ENCODE data around the gene PELI2.
A peak's percentile ranks its signal among the peaks of the same experiment; 100 is the strongest.

PELI2 gene

DNA sequence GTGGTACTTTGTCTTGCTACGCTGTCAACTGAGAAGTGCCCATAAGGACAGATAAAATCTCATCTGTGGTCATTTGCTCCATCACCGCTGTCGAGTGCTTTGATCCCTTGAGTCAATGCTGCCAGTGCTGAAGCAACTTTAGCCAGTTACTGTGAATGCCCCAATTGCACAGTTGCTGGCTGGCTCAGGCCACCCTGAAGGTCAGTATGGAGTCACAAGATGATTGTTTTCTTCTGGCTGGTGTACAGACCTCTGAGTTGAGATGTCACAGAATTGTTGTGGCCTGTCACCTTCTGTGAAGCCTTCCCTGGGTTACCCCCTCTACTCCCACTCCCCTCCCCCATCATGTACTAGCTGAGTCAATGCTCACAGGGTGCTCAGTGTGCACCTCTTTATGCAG, 92.9 kb downstream of the PELI2 start:
- no peaks in the 10 kb centered on the region for H3K27me3 ChIP-seq (ENCODE audit: control insufficient read depth in 2 of 2, insufficient read depth in 2 of 2, low read length in 2 of 2)
- H3K9me3 ChIP-seq (ENCODE audit: control insufficient read depth in 2 of 2, low read length in 2 of 2) = no peaks in the 10 kb centered on the region
- H3K9ac ChIP-seq (ENCODE audit: low read depth in 1 of 2, low read length in 2 of 2) = no peak overlapping the region
- peaks cover 9 to 16% of the 10 kb centered on the region in 2 donors for H3K4me1 ChIP-seq (ENCODE audit: control insufficient read depth in 2 of 2, insufficient read depth in 2 of 2, low read length in 2 of 2)
- H3K36me3 ChIP-seq (ENCODE audit: control insufficient read depth in 2 of 2, insufficient read depth in 2 of 2, low read length in 2 of 2) = no peaks in the 10 kb centered on the region
- H3K27ac ChIP-seq (ENCODE audit: low read depth in 2 of 2, low read length in 2 of 2) = no peak overlapping the region
- no peak overlapping the region for H3K4me3 ChIP-seq (ENCODE audit: low read length in 2 of 2)

DNA sequence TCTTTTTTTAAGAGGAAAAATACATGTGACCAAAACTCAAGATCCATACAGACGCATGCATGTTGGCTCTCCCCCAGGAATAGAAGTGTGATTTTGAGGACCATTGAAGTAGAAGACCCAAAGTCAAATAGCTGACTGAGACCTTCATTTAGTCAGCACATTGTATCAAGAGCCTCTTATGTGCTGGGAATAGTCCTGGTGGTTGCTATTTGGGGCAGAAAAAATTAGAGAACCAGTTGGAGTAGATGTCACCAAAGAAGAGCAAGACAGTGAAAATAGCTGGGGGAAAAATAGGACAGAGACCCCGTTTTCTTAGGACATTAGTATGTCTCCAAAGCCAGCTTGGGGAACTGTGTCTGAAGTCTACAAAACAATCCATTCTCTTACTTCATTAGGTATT, 93.6 kb downstream of the PELI2 start:
- Histone ChIP-seq H3K27me3 (ENCODE audit: control insufficient read depth in 2 of 2, insufficient read depth in 2 of 2, low read length in 2 of 2) (no peaks in the 10 kb centered on the region), H3K9ac (ENCODE audit: low read depth in 1 of 2, low read length in 2 of 2) (no peak overlapping the region), H3K27ac (ENCODE audit: low read depth in 2 of 2, low read length in 2 of 2) (no peak overlapping the region), H3K36me3 (ENCODE audit: control insufficient read depth in 2 of 2, insufficient read depth in 2 of 2, low read length in 2 of 2) (no peaks in the 10 kb centered on the region), H3K9me3 (ENCODE audit: control insufficient read depth in 2 of 2, low read length in 2 of 2) (no peaks in the 10 kb centered on the region), H3K4me3 (ENCODE audit: low read length in 2 of 2) (no peak overlapping the region), H3K4me1 (ENCODE audit: control insufficient read depth in 2 of 2, insufficient read depth in 2 of 2, low read length in 2 of 2) (peaks cover 6 to 15% of the 10 kb centered on the region in 2 donors)

DNA sequence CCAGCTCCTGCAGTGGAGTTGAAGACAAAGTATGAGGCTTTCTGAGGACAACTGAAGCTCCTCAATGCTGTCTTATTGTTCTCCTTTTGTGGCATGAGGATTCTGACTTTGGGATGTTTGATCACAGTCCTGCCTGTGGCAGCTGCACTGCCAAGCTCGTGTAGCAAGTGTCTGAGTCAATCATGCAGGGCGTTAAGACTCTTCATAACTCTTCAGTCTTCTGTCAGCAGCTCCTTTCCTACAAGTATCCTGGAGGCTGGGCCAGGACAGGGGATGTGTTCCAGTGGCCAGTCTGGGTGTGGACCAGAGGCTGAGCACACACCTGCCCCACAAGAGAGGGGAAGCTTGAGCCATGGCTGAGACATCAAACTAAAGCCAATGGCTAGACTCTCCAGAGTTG, 94.3 kb downstream of the PELI2 start:
- H3K9ac ChIP-seq (ENCODE audit: low read depth in 1 of 2, low read length in 2 of 2) = no peak overlapping the region
- no peaks in the 10 kb centered on the region for H3K9me3 ChIP-seq (ENCODE audit: control insufficient read depth in 2 of 2, low read length in 2 of 2)
- H3K4me3 ChIP-seq (ENCODE audit: low read length in 2 of 2) = no peak overlapping the region
- no peaks in the 10 kb centered on the region for H3K27me3 ChIP-seq (ENCODE audit: control insufficient read depth in 2 of 2, insufficient read depth in 2 of 2, low read length in 2 of 2)
- H3K36me3 ChIP-seq (ENCODE audit: control insufficient read depth in 2 of 2, insufficient read depth in 2 of 2, low read length in 2 of 2) = no peaks in the 10 kb centered on the region
- no peak overlapping the region for H3K27ac ChIP-seq (ENCODE audit: low read depth in 2 of 2, low read length in 2 of 2)
- peaks cover 3 to 12% of the 10 kb centered on the region in 2 donors for H3K4me1 ChIP-seq (ENCODE audit: control insufficient read depth in 2 of 2, insufficient read depth in 2 of 2, low read length in 2 of 2)

DNA sequence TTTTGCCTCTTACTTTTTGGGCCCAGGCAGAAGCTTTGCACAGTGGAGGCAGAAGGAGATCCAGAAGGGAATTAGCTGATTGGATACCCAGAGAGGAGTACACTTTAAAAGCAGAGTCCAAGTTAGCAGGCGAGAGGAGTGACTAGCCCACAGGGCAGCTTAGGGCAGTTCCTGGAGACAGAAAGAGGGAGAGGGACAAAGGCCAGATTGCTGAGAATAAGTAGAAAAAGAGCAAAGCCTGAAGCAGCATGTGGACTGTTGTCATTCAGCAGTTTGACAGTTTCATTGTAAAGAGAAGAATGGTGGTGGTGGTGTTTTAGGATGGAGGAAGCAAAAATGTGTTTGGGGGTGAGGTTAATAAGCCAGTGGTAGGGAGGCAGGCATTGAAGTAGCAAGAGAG, 95.1 kb downstream of the PELI2 start:
- no peak overlapping the region for H3K4me3 ChIP-seq (ENCODE audit: low read length in 2 of 2)
- H3K27me3 ChIP-seq (ENCODE audit: control insufficient read depth in 2 of 2, insufficient read depth in 2 of 2, low read length in 2 of 2) = no peaks in the 10 kb centered on the region
- no peaks in the 10 kb centered on the region for H3K36me3 ChIP-seq (ENCODE audit: control insufficient read depth in 2 of 2, insufficient read depth in 2 of 2, low read length in 2 of 2)
- H3K9me3 ChIP-seq (ENCODE audit: control insufficient read depth in 2 of 2, low read length in 2 of 2) = no peaks in the 10 kb centered on the region
- H3K9ac ChIP-seq (ENCODE audit: low read depth in 1 of 2, low read length in 2 of 2) = no peak overlapping the region
- H3K27ac ChIP-seq (ENCODE audit: low read depth in 2 of 2, low read length in 2 of 2) = no peak overlapping the region
- H3K4me1 ChIP-seq (ENCODE audit: control insufficient read depth in 2 of 2, insufficient read depth in 2 of 2, low read length in 2 of 2) = peaks cover 2 to 4% of the 10 kb centered on the region in 2 donors

DNA sequence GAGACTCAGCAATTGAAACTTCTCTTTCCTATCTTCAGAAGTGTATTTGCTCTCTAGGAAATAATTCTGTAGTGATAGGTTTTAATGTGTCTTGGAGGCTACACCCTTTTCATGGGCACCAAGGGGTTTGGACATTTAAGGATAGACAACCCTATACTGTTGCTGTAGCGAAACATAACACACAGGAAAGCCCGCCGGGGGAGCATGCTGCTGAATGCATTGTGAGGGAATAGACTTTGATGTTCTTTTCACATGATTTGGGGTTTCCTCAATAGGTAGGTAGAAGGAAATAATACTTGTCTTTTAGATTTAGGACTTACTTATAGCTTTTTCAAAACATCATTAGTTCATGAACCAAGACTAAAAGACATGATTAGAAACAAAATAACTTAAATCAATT, 97.0 kb downstream of the PELI2 start:
- H3K9ac ChIP-seq (ENCODE audit: low read depth in 1 of 2, low read length in 2 of 2) = no peak overlapping the region
- H3K27me3 ChIP-seq (ENCODE audit: control insufficient read depth in 2 of 2, insufficient read depth in 2 of 2, low read length in 2 of 2) = no peaks in the 10 kb centered on the region
- no peaks in the 10 kb centered on the region for H3K36me3 ChIP-seq (ENCODE audit: control insufficient read depth in 2 of 2, insufficient read depth in 2 of 2, low read length in 2 of 2)
- H3K9me3 ChIP-seq (ENCODE audit: control insufficient read depth in 2 of 2, low read length in 2 of 2) = no peaks in the 10 kb centered on the region
- peaks cover 0 to 4% of the 10 kb centered on the region in 2 donors for H3K4me1 ChIP-seq (ENCODE audit: control insufficient read depth in 2 of 2, insufficient read depth in 2 of 2, low read length in 2 of 2)
- H3K4me3 ChIP-seq (ENCODE audit: low read length in 2 of 2) = no peak overlapping the region
- H3K27ac ChIP-seq (ENCODE audit: low read depth in 2 of 2, low read length in 2 of 2) = no peak overlapping the region

DNA sequence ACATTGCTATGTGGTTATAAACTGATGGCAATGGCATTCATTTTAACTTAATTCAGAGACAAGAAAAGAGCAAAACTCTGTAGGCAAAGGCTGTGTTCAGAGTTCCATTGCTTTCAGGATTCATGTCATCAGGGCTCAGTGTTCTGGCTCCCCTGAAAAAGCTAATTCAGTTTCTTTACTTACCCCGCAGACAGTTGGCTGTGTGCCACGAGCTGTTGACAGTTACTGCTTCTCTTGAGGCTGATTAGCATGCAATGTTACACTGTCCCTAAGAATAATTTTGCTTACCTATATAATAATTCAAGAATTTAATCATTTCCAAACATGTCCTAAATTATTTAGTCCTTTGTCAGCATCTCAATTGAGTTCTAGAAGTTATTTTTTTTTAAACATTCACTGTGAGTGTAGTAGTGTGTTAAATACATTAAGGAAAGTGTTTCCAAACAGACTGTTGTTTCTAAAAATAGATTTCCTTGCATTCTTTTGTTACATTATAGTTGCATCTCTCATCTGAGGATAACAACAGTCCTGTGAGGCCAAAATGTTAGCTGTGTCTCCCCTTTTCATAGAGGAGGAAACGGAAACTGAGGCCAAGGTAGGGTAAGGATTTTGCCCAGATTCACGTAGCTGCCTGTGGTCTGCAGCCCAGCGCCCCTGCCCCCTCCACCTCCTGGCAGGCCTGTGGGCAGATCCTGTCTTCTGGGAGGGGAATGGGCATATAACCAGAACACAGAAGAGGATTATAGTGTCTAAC, 98.6 kb downstream of the PELI2 start:
- Histone ChIP-seq H3K4me3 (ENCODE audit: low read length in 2 of 2) (no peak overlapping the region), H3K27me3 (ENCODE audit: control insufficient read depth in 2 of 2, insufficient read depth in 2 of 2, low read length in 2 of 2) (no peaks in the 10 kb centered on the region), H3K9me3 (ENCODE audit: control insufficient read depth in 2 of 2, low read length in 2 of 2) (no peaks in the 10 kb centered on the region), H3K9ac (ENCODE audit: low read depth in 1 of 2, low read length in 2 of 2) (no peak overlapping the region), H3K36me3 (ENCODE audit: control insufficient read depth in 2 of 2, insufficient read depth in 2 of 2, low read length in 2 of 2) (no peaks in the 10 kb centered on the region), H3K27ac (ENCODE audit: low read depth in 2 of 2, low read length in 2 of 2) (no peak overlapping the region), H3K4me1 (ENCODE audit: control insufficient read depth in 2 of 2, insufficient read depth in 2 of 2, low read length in 2 of 2) (peaks cover 0 to 4% of the 10 kb centered on the region in 2 donors)

DNA sequence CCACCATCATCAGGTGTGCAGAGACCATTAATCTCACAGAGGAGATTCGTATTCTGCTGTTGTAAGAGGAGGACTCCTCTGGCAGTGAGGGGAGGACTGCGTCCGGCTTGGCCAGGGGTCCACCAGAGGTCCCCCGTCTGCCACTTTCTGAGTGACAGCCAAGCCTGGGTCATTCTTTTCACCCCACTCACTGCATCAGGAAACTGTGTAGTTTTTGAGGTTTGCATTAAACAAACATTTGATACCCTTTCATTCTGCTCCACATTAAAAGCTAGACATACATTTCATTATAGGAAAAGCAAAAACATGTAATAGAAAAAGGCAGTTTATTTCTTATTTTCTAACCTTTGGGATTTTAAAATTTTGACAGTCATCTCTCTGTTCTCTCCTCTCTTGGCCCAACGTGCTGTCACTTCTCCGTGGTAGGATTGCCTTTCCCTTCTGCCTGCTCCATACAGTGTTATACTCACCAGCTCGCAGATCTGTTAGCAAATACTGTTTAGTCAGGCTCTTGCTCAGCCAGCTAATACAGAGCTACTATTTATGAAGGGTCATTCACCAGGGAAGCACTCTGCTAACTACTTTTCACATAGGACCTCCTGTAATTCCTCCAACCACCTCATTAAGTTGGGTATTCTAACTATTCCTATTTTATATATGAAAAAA, 99.3 kb downstream of the PELI2 start:
- Histone ChIP-seq H3K4me1 (ENCODE audit: control insufficient read depth in 2 of 2, insufficient read depth in 2 of 2, low read length in 2 of 2) (peaks cover 0 to 4% of the 10 kb centered on the region in 2 donors), H3K27me3 (ENCODE audit: control insufficient read depth in 2 of 2, insufficient read depth in 2 of 2, low read length in 2 of 2) (no peaks in the 10 kb centered on the region), H3K36me3 (ENCODE audit: control insufficient read depth in 2 of 2, insufficient read depth in 2 of 2, low read length in 2 of 2) (no peaks in the 10 kb centered on the region), H3K27ac (ENCODE audit: low read depth in 2 of 2, low read length in 2 of 2) (no peak overlapping the region), H3K9me3 (ENCODE audit: control insufficient read depth in 2 of 2, low read length in 2 of 2) (no peaks in the 10 kb centered on the region), H3K9ac (ENCODE audit: low read depth in 1 of 2, low read length in 2 of 2) (no peak overlapping the region), H3K4me3 (ENCODE audit: low read length in 2 of 2) (no peak overlapping the region)

DNA sequence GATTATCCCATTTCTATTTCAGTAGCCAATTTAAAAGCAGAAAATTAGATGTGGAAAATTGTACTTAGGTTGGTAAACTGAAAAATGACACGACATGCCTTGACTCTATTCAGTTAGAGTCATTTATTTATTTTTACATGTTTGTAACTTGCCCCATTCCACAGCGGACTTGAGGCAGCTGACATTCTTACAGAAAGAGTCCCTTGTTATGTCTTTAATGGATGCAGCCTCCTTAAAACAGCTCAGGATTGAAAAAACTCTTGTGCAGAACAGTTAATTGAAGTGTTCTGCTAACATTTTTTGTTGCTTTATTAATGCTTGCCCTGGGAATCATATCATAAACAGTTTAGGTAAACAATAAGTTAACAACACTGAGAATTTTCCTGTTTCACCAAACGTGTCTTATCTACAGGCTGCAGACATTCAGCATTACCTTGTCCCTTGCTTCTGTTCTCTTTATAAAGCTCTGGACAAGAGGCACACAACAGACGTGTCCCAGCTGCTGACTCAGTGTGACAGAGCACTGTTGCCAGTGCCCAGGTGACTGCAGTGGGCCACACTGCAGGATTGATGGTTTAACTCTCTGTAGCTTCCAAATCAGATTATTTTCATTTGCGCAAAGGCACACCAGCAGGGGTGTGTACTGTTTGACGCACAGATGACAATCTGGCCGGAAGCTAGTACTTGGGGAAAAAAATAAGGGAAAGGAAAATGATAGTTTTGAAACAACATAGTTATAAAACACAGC, 101.6 kb downstream of the PELI2 start:
- Histone ChIP-seq H3K36me3 (ENCODE audit: control insufficient read depth in 2 of 2, insufficient read depth in 2 of 2, low read length in 2 of 2) (no peaks in the 10 kb centered on the region), H3K27me3 (ENCODE audit: control insufficient read depth in 2 of 2, insufficient read depth in 2 of 2, low read length in 2 of 2) (no peaks in the 10 kb centered on the region), H3K4me1 (ENCODE audit: control insufficient read depth in 2 of 2, insufficient read depth in 2 of 2, low read length in 2 of 2) (peaks cover 2 to 8% of the 10 kb centered on the region in 2 donors), H3K4me3 (ENCODE audit: low read length in 2 of 2) (no peak overlapping the region), H3K9me3 (ENCODE audit: control insufficient read depth in 2 of 2, low read length in 2 of 2) (no peaks in the 10 kb centered on the region), H3K27ac (ENCODE audit: low read depth in 2 of 2, low read length in 2 of 2) (no peak overlapping the region), H3K9ac (ENCODE audit: low read depth in 1 of 2, low read length in 2 of 2) (peak overlapping the region in 1 of 2 donors; percentile 17)

DNA sequence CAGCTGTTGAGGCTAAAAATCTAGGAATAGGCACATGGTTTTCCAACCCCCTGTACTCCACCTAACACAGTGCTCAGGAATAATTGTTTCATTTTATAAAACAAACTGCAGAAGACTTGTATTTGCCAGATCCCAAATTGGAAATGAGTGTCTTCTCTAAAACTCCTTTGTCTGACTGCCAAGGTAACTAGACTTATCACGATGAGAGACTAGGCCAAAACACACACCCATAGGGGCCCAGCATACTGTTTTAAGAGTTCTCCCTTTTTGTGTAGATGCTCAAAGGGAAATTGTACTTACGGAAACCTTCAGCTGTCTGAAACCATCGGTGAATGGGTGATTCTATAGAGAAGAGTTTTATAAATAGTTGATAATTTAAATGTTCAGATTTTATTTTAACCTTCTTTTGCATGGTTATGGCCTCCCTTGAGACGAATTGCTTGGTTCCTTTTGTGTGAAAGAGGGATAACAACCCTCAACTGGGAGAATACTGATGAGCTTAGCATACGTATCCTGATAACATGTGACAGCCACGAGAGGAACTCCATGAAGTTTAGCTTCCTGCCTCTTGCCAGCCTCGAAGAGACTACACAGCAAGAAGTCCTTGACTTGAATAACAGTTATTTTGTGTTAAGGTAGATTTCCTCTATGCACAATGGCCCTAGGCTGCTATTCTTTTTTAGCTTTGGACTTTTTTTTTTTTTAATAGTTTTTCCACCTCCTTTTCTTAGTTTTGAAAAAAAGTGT, 103.3 kb downstream of the PELI2 start:
- H3K27me3 ChIP-seq (ENCODE audit: control insufficient read depth in 2 of 2, insufficient read depth in 2 of 2, low read length in 2 of 2) = no peaks in the 10 kb centered on the region
- H3K36me3 ChIP-seq (ENCODE audit: control insufficient read depth in 2 of 2, insufficient read depth in 2 of 2, low read length in 2 of 2) = no peaks in the 10 kb centered on the region
- H3K9me3 ChIP-seq (ENCODE audit: control insufficient read depth in 2 of 2, low read length in 2 of 2) = no peaks in the 10 kb centered on the region
- H3K4me3 ChIP-seq (ENCODE audit: low read length in 2 of 2) = no peak overlapping the region
- H3K4me1 ChIP-seq (ENCODE audit: control insufficient read depth in 2 of 2, insufficient read depth in 2 of 2, low read length in 2 of 2) = peaks cover 7 to 14% of the 10 kb centered on the region in 2 donors
- H3K27ac ChIP-seq (ENCODE audit: low read depth in 2 of 2, low read length in 2 of 2) = no peak overlapping the region
- H3K9ac ChIP-seq (ENCODE audit: low read depth in 1 of 2, low read length in 2 of 2) = no peak overlapping the region

All from mucosa of rectum (tissue), 2 donors.